NCI-H345 treated with DMSO at 0.1 percent for 48 hours (cell line): ENCODE data around the gene POLA2.
A peak's percentile ranks its signal among the peaks of the same experiment; 100 is the strongest.

Experiments
- DNase-seq: peaks from one replicate; lab custom pipeline; 2025; ENCODE audit not compliant: unreplicated experiment; lab: John Stamatoyannopoulos, UW

The POLA2 gene

GRCh38 chr11:65307298-65308229, 45.8 kb downstream of the POLA2 start:
- DNase-seq, result no peak

GRCh38 chr11:65308281-65308891, 46.6 kb downstream of the POLA2 start:
- no peak for DNase-seq

DNA sequence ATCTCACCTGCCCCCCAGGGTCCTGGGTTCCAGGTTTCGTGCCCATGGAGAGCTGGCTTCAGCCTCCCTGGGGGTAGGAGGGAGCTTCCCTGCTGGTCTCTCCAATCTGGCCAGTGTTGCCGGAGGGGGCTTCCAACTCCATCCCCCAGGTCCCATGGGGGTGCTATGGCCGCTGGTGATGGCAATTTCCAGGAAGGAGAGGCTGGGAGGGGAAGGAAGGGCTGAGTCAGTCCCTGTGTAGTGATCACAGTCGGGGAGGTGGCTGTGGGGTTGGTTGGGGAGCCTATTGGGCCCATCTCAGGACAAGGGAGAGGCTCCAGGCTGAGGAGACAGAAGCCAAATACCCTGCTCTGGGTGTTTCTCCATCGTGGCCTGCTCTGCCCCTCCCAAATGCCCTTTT, 47.2 kb downstream of the POLA2 start:
- DNase-seq, result no peak

- no peak for DNase-seq
Observed at GRCh38 chr11:65310215-65310614, 48.5 kb downstream of the POLA2 start.

DNA sequence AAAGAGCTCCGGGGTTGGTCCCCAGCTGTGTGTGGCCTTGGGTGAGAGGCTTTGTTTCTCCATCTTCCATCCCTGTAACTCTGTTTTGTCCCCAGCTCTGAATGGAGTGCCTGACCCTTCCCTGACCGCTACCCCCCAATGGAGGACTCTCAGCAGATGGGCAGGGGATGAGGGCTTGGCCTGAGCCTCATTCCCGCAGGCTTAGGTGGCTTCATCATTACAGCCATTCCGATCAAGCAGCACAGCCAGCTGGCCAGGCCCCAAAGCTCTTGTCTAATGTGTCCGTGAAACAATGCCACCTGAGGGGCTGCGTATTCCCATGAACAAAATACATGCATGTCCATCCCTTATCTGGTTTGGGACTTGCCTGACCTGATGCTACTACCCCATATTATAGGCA, 49.0 kb downstream of the POLA2 start:
- DNase-seq, result no peak

DNA sequence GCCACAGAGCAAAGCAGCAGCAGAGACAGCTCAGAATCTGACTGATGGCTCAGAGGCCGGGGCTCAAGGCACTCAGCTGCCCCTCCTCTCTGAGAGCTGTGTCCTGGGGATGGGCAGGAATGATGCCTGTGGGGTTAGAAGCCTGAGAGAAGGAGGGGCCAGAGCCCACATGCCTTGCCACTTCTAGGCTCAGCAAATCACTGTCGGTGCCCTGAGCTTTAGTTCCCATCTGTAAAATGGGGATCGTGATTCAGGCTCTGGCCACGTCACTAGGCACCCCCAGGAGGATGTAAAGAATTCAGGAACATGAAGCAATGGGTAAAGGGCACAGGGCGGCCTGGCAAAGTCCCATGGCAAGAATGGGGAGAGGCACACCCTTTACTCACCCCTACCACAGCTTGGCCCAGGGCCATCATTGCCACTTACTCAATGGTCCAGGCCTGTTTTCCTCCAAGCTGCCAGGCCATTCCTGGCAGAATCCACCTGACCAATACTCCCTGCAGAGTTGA, 49.5 kb downstream of the POLA2 start:
- no peak for DNase-seq

DNA sequence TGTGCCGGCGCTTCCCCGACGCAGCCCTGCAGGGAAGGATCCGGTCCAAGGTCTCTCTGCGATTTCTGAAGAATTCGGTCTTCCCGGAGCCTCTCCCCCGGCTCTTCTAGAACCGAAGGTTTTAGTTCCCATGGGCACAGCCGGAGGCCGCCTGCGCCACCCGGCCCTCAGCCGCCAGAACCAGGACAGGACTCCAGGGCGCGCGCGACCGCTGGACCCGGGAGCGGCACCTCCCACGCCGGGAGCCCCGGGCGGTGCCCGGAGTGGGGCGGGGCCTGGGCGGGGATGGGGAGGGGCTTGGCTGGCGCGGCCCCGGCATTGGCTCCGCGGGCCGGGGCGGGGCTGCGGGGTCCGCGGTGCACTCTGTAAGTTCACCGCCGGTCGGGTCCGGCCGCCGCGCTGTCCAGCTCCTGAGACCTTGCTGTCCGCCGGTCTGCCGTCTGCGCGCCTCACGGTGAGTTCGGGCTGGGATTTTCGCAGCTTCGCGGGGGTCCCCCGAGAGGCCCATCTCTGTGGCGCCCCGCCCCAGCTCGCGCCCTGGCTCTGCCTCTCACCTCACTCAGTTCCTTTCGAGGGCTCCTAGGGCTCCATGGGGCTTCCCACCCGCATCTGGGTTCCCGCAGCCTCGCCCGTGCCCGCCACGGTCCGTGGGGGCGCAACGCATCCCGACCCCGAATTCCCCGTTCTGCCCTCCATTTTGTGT, 52.9 kb downstream of the POLA2 start, which contains the start of gene CDC42EP2:
Gene CDC42EP2, plus strand, starts transcription at position 366 of the 703 bp plus-strand sequence. CDS start 6,033 bp downstream, outside the sequence.
- DNase-seq, result peak; percentile 24

DNA sequence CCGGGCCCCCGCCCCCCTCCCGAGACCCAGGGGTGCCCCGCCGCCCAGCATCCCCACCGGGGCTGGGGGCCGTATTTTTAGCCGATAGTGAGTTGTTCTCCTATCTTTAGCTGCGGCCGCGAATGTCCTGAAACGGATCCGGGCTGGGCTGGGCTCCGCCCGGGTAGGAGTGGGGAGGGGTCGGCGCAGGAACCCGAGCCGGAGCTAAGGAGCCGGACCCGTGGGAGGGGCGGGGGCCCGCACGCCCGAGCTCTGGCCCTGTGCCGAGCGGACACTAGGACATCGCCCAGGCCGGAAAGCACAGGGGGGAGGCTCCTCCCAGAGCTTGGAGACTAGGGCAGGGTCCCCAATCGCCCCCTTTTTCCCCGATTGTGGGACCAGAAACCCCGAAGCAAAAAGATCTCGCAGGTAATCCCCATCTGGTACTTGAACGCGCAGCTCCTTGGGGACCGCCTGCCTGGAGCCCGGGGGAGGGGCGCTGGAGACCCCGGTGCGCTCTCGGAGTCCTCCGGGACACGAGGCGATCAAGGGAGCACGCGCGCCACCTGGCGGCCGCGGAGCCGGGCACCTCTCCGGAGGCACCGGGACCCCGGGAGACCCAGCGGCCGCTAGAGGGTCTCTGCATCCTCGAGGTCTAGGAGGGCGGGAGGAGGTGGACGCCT, 53.6 kb downstream of the POLA2 start:
- DNase-seq, result peak; percentile 45

DNA sequence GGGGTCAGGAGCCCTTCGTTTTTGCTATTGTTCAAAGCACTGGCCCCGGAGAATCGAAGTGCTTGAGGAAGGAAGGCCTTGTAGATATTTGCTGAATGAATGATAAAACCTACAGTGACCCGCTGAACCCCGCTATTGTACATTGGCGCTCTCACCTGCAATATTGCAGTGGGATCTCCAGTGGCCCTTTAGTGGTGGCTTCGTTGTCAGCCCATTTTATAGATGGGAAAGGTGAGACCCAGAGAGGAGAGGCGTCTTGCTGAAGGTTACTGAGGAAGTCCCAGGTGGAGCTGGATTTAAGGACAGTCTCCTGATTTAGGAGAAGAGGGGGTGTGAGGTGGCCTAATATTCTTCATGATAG, 54.1 kb downstream of the POLA2 start:
- no peak for DNase-seq

- no peak for DNase-seq
Observed at GRCh38 chr11:65316227-65317024, 54.7 kb downstream of the POLA2 start.

- DNase-seq, result no peak
Observed at GRCh38 chr11:65317025-65317786, 55.4 kb downstream of the POLA2 start.

GRCh38 chr11:65320386-65321075, 58.8 kb downstream of the POLA2 start:
- no peak for DNase-seq

GRCh38 chr11:65321076-65321475, 59.3 kb downstream of the POLA2 start:
- DNase-seq, result no peak

DNA sequence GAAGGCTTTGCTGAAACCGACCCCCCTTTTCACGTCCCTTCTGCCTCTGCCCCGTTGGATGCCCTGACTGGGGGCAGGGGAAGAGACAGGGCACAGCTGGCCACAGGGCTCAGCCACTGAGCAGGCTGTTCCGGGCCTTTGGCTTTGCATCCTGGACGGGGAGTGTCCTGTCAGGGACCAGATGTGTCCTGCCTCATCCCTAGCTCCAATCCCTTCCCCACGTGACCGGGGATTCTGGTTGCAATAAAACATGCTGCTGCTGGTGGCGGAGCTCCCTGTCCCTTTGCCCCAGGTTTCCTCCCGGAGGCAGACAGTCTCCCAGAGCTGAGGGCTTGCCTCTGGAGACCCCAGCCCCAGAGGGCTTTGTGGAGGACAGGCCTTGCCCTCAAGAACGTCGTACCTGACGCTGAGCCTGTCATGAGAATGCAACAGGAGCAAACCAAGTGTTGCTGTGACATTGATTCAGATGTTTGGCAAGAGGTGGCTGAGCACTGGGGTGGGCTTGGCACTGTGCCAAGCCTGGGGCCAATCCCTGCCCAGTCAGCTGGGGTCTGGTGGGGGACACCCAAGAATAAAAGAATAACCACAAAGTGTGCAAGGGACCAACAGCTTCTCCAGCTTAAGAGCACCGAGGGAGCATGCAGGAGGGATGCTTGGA, 60.2 kb downstream of the POLA2 start:
- no peak for DNase-seq

- no peak for DNase-seq
Observed at GRCh38 chr11:65323813-65324212, 62.1 kb downstream of the POLA2 start.

GRCh38 chr11:65325435-65325834, 63.7 kb downstream of the POLA2 start:
- no peak for DNase-seq

GRCh38 chr11:65327021-65327420, 65.3 kb downstream of the POLA2 start:
- DNase-seq, result no peak

GRCh38 chr11:65329478-65329877, 67.7 kb downstream of the POLA2 start:
- no peak for DNase-seq
